AG20443 (cell line): ENCODE results near the gene NOM1.
"Not testable (repeated sequence)": the region's sequence is repeated elsewhere in the genome, so short reads cannot be mapped to it uniquely, and the experiment has no call there.

Experiments used
- DNase-seq: peaks from one replicate; pipeline ENCODE4 v3.0.0; 2012; ENCODE audit warnings: low spot score, mixed read lengths

The NOM1 gene

GRCh38 chr7:156949541-156950380 is at the start of gene NOM1:
Gene NOM1, plus strand, starts transcription at chr7:156949712. Its CDS starts 26 bp downstream, at chr7:156949738.
- DNase-seq = peak; percentile 97

GRCh38 chr7:156900093-156900492 is 49.4 kb upstream of the NOM1 start:
- not testable (repeated sequence) for DNase-seq

DNA sequence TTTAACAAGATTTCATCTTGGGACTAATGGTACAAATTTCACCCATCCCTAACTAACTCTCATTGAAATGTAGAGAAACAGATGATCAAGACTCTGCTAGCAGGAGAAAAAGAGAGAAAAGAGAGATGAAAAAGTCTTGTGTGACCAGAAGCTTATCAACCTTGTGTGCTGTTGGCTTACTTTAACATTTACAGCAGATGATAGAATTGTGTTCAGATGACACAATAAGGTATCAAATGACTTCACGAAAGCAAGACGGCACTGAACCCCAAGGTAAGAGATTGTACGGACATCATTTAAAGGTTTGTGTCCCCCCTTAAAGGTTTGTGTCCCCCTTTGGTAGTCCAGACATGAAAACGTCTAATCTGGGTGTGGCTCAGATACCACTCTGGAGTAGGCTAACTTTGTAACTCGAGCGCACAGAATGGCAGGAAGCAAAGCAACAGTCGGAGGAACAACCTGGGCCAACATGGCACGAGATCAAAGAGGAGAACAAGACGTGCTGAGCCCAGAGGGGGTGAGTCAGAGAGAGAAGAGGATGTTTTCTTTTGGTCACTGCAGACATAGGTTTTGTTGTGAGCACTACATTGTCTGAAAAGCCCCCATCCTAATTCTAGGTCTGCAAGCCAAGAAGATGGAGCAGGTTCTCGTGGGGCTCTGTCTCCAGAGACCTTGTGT is 46.1 kb upstream of the NOM1 start:
- no peak for DNase-seq

DNA sequence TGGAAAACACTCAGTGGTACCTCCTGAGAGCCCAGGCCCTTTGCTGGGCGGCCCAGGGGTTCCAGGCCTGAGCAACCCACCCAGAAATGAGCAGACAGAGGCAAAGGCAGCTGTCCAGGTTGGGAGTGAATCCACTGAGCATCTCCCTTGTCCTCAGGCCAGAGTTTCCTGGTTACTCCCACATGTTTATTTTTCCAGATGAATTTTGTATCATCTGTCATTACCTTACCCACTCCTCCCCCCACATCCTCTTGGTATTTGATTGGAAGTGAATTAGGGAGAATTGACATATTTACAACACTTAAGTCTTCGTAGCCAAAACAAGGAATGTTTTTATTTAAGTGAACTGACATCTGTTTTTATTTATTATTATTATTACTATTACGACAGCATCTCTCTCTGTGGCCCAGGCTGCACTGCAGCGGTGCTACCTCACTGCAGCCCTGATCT is 43.3 kb upstream of the NOM1 start:
- DNase-seq = no peak

GRCh38 chr7:156907656-156908055 is 41.9 kb upstream of the NOM1 start:
- no peak for DNase-seq

GRCh38 chr7:156909574-156910252 is 39.8 kb upstream of the NOM1 start:
- not testable (repeated sequence) for DNase-seq

- DNase-seq = no peak
Observed at GRCh38 chr7:156918635-156919034, 30.9 kb upstream of the NOM1 start.

GRCh38 chr7:156919132-156919713 is 30.3 kb upstream of the NOM1 start:
- no peak for DNase-seq

- DNase-seq = no peak
Observed at GRCh38 chr7:156920076-156920475, 29.4 kb upstream of the NOM1 start.

DNA sequence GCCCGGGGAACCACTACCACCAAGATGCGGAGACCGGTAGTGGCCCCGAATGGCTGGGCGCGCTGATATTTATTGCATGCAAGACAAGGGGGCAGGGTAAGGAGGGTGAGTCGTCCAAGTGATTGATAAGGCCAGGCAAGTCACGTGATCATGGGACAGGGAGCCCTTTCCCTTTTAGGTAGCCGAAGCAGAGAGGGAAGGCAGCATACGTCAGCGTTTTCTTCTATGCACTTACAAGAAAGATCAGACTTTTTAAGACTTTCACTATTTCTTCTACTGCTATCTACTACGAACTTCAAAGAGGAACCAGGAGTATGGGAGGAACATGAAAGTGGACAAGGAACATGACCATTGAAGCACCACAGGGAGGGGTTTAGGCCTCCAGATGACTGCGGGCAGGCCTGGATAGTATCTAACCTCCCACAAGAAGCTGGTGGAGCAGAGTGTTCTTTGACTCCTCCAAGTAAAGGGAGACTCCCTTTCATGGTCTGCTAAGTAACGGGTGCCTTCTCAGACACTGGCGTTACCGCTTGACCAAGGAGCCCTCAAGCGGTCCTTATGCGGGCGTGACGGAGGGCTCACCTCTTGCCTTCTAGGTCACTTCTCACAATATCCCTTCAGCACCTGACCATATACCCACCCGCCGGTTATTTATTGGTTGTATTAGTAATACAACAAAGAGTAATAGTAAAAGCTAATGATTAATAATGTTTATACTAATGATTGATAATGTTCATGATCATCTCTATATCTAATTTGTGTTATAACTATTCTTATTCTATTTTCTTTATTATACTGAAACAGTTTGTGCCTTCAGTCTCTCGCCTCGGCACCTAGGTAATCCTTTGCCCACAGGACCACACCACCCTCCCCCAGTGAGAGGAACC is 28.8 kb upstream of the NOM1 start:
- not testable (repeated sequence) for DNase-seq

DNA sequence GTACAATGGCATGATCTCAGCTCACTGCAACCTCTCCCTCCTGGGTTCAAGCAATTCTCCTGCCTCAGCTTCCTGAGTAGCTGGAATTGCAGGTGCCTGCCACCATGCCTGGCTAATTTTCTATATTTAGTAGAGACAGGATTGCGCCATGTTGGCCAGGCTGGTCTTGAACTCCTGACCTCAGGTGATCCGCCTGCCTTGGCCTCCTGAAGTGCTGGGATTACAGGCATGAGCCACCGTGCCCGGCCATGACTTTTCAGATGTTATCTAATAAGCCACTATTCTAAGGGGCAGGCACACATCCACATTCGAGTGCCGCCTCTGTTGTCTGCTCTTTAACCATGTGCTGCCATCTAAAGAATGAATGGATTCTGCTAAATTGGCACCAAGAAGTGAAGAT is 27.2 kb upstream of the NOM1 start:
- not testable (repeated sequence) for DNase-seq

DNA sequence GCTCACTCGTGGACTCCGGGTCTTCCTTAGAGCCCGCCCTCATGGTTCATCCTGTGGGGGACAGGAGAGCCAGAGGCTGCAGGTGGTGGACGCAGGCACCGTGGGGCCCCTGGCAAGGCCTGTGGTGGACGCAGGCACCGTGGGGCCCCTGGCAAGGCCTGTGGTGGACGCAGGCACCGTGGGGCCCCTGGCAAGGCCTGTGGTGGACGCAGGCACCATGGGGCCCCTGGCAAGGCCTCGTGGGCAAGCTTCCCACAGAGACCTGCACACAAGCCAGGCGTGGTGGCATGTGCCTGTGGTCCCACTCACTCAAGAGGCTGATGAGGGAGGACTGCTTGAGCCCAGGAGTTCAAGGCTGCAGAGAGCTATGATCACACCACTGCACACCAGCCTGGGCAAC is 23.7 kb upstream of the NOM1 start:
- not testable (repeated sequence) for DNase-seq

GRCh38 chr7:156927571-156928405 is 21.7 kb upstream of the NOM1 start:
- no peak for DNase-seq

GRCh38 chr7:156928406-156928747 is 21.1 kb upstream of the NOM1 start:
- no peak for DNase-seq

- no peak for DNase-seq
Observed at GRCh38 chr7:156929789-156930539, 19.5 kb upstream of the NOM1 start.

- no peak for DNase-seq
Observed at GRCh38 chr7:156932006-156932405, 17.5 kb upstream of the NOM1 start.

DNA sequence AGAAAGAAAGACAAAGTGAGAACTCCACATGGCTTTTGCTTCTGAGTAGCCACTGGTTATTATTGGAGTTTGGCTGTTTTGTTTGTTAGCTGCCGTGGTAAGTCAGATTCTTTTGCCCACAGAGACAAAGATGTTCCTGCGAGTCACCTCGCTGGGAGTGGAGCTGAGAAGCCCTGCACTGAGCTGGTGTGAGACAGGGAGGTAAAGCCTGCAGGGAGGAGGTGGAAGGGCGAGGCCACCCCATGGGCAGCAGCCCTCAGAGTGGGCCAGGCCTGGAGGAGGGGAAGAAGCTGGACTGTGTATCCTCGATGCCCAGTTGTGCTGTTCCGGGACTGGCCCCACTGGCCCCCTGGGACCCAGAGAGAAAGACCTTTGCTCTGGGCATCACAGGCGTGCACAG is 14.3 kb upstream of the NOM1 start:
- no peak for DNase-seq

DNA sequence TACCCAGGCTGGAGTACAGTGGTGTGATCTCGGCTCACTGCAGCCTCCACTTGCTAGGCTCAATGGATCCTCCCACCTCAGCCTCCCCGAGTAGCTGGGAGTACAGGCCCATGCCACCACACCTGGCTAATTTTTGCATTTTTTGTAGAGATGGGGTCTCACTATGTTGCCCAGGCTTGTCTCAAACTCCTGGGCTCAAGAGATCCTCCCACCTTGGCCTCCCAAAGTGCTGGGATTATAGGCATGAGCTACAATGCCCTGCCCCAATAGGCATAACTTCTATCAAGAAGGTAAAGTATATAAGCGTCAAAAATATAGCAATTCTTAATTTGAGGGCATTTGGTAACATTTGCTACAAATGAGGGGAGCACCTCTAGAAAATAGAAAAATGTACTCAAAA is 12.7 kb upstream of the NOM1 start:
- not testable (repeated sequence) for DNase-seq

DNA sequence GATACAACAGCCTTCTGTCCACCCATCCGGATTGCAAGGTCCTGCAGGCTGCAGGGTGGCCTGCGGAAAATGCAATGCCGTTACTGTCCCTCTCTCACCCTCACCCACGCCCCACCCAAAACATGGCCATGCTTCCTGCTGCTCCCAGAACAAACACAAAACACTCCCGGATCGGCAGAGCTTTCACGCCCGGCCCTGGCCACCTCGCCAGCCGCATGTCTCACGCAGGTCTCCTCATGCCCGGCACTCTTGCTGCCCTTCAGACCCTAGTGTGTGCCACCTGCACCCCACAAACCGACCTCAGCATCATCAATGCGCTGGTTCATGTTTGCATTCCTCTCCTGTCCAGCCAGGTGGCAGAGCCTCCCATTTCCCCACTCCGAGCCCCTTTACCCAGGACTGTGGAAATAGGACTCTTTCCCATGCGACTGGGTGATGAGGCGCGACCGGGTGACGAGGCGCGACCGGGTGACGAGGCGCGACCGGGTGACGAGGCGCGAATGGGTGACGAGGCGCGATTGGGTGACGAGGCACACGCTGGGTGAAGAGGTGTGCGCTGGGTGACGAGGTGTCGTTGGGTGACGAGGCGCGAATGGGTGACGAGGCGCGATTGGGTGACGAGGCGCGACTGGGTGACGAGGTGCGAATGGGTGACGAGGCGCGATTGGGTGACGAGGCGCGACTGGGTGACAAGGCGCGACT is 8.9 kb upstream of the NOM1 start:
- DNase-seq = no peak
